GM13977 (cell line): ENCODE results near the gene IFTAP.
A peak's percentile ranks its signal among the peaks of the same experiment; 100 is the strongest.

Experiments
- DNase-seq: peaks from one replicate; pipeline ENCODE4 v3.0.0; 2012; ENCODE audit warnings: low spot score
- in situ Hi-C: fragments of 300-500 bp; cut with MboI; formaldehyde crosslinking; loops from one replicate; pipeline ENCODE4 v1.12.0; 2022; ENCODE audit warnings: low sequenced_read_pairs, low pct_unique_long_range_greater_than_20kb, mixed read lengths, inconsistent platforms; ENCODE audit not compliant: unreplicated experiment
- TF ChIP-seq, protein P1 (sequence below): IDR thresholded peaks from 2 replicates; pipeline ENCODE4 v1.5.1; 2012; ENCODE audit warnings: mild to moderate bottlenecking, control low read depth; ENCODE audit not compliant: insufficient read depth; ENCODE audit errors: extremely low read depth, missing control alignments

IFTAP gene

GRCh38 chr11:36565031-36565610 is 29.2 kb upstream of the IFTAP start:
- TF ChIP-seq, protein P1, sequence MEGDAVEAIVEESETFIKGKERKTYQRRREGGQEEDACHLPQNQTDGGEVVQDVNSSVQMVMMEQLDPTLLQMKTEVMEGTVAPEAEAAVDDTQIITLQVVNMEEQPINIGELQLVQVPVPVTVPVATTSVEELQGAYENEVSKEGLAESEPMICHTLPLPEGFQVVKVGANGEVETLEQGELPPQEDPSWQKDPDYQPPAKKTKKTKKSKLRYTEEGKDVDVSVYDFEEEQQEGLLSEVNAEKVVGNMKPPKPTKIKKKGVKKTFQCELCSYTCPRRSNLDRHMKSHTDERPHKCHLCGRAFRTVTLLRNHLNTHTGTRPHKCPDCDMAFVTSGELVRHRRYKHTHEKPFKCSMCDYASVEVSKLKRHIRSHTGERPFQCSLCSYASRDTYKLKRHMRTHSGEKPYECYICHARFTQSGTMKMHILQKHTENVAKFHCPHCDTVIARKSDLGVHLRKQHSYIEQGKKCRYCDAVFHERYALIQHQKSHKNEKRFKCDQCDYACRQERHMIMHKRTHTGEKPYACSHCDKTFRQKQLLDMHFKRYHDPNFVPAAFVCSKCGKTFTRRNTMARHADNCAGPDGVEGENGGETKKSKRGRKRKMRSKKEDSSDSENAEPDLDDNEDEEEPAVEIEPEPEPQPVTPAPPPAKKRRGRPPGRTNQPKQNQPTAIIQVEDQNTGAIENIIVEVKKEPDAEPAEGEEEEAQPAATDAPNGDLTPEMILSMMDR: no peak
- DNase-seq: no peak
- in situ Hi-C loops: loop anchor here (10.0 kb wide), 1 partner anchor 180 kb away; no protein-coding TSS in a partner anchor

- DNase-seq: peak; percentile 12
- in situ Hi-C loops: loop anchor here (10.0 kb wide), 1 partner anchor 178 kb away; no protein-coding TSS in a partner anchor
- TF ChIP-seq, protein P1: peak; percentile 29
These were observed 27.8 kb upstream of the IFTAP start for GRCh38 chr11:36566407-36567053.

DNA sequence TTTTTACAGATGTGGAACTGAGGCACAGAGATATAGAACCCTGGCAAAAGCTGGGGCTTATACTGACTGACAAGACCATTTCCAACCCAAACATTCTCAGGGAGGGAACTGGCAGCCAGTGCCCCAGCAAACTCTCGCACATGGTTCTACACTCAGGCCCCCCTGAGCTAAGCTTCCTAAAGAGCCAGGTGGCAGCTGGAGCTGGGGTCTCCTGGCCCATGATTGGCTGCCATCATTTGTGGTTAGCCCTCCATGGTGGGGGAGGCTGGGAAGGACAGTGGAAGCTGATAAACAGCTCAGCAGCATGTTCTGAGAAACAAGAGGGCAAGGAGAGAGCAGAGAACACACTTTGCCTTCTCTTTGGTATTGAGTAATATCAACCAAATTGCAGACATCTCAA is 26.6 kb upstream of the IFTAP start, which contains the start of gene RAG1:
Gene RAG1 (plus strand): TSS at position 314 of the 400 bp plus-strand sequence. CDS start 5,298 bp downstream, outside the sequence.
- TF ChIP-seq, protein P1: no peak
- no peak for DNase-seq
- in situ Hi-C loops: loop anchor here (10.0 kb wide), 1 partner anchor 177 kb away; no protein-coding TSS in a partner anchor

GRCh38 chr11:36569095-36569494 is 25.2 kb upstream of the IFTAP start:
- no peak for DNase-seq
- in situ Hi-C loops: loop anchor here (10.0 kb wide), 1 partner anchor 176 kb away; no protein-coding TSS in a partner anchor
- TF ChIP-seq, protein P1: no peak

- in situ Hi-C loops: no loop called here
- TF ChIP-seq, protein P1: no peak
- DNase-seq: no peak
These were observed 19.8 kb upstream of the IFTAP start for GRCh38 chr11:36574486-36574885.

GRCh38 chr11:36577373-36577772 is 16.9 kb upstream of the IFTAP start:
- in situ Hi-C loops: no loop called here
- no peak for DNase-seq
- TF ChIP-seq, protein P1: no peak
